Psoas muscle (tissue), 8 donors: ENCODE results near the gene KCNS1. TPM values are rescaled to one million over a fixed set of nuclear protein-coding genes. Genes with fewer than 3 reads are reported as not detected.

Experiments used
- ATAC-seq, 4 donors: fragments of 200-7000 bp; cut with Tn5 transposase; one replicate each; pipeline ENCODE4 v1.9.1; 2020; ENCODE audit warnings: moderate library complexity in 3 of 4, mild to moderate bottlenecking in 2 of 4
- DNase-seq, 2 donors: peaks; one replicate each; pipeline ENCODE4 v3.0.0-alpha.2; 2020
- H3K27ac ChIP-seq: fragments of 200-600 bp; one replicate; pipeline ENCODE4 v1.8.0; 2022
- H3K27me3 ChIP-seq, 3 donors: fragments of 200-600 bp in 1 of 3; one replicate each; pipeline versions ENCODE4 v1.6.1 to v1.8.0; 2013 to 2022; ENCODE audit warnings: low read length in 2 of 3, mild to moderate bottlenecking in 2 of 3, moderate library complexity in 1 of 3; ENCODE audit not compliant: insufficient read depth in 3 of 3
- H3K36me3 ChIP-seq, 2 donors: fragments of 200-600 bp in 1 of 2; one replicate each; pipeline versions ENCODE4 v1.6.1 to v1.8.0; 2013 to 2022; ENCODE audit warnings: low read depth in 1 of 2, mild to moderate bottlenecking in 1 of 2, moderate library complexity in 1 of 2; ENCODE audit not compliant: insufficient read depth in 1 of 2
- H3K4me1 ChIP-seq: fragments of 200-600 bp; one replicate; pipeline ENCODE4 v1.8.0; 2022
- H3K4me3 ChIP-seq: fragments of 200-600 bp; one replicate; pipeline ENCODE4 v1.8.0; 2022; ENCODE audit warnings: mild to moderate bottlenecking
- H3K9me3 ChIP-seq: fragments of 200-600 bp; one replicate; pipeline ENCODE4 v1.8.0; 2022
- CTCF ChIP-seq: fragments of 200-600 bp; IDR thresholded peaks from one replicate; pipeline ENCODE4 v1.8.0; 2022; ENCODE audit warnings: antibody characterized with exemption
- WGBS, 3 donors: extraction: QIAGEN DNeasy Blood & Tissue Kit; methylation state at CpG; one replicate each; pipeline versions ENCODE4 v1.1.6 to v1.1.7; 2013; 5-methylcytosine and 5-hydroxymethylcytosine counted together
- intact Hi-C, 2 donors: fragments of 100-400 bp; cut with DNase I; formaldehyde crosslinking; loops; one replicate each; pipeline versions ENCODE4 v1.11.0 to v1.14.2; 2022
- polyA plus RNA-seq, 3 donors: library from polyadenylated mRNA; stranded (reverse); fragments of 200-250 nt; gene quantifications; one replicate each; pipeline ENCODE4 v1.2.3, GENCODE V29; 2013
- total RNA-seq, 4 donors: library from RNA; stranded (reverse); fragmentation: NEBNext Ultra II Directional in 2 of 4; extraction: Animal tissue kit (Norgen Biotek cat#: 25700) in 2 of 4; gene quantifications; one replicate each; pipeline versions ENCODE4 v1.2.1 to v1.2.4, GENCODE V29; 2021 to 2023
- donor health status: healthy with polysubstance abuse.
- donor health status: DM: no; HTN: no; CAD: no; lungs with moderate emphysema.
- donor health status: Bipolar disorder and iron deficiency.
- donor health status: healthy.
- donor health status: DM: yes; HTN: yes; CAD: no.
- donor health status: DM: no; HTN: no; CAD: no.
- donor health status: DM: no; HTN: no; CAD: no.
- donor health status: DM: yes; HTN: yes; CAD: no.

The KCNS1 gene
- total and polyA plus RNA-seq, 7 donors = under 0.01 TPM; not detected in 6

- TF ChIP-seq CTCF = peak; percentile 39
- intact Hi-C loops = no loop called here
Observed at GRCh38 chr20:45138561-45139300, 37.8 kb upstream of the KCNS1 start.

GRCh38 chr20:45136911-45137310 is 36.0 kb upstream of the KCNS1 start:
- Histone ChIP-seq H3K4me3 (no peak overlapping the region), H3K27ac (no peak overlapping the region), H3K9me3 (no peaks in the 10 kb centered on the region), H3K4me1 (no peaks in the 10 kb centered on the region), H3K27me3 (peaks cover 0 to 11% (median 6%) of the 10 kb centered on the region in 3 donors), H3K36me3 (no peaks in the 10 kb centered on the region)
- intact Hi-C loops = no loop called here
- no peak for TF ChIP-seq CTCF
- no peak for DNase-seq
- 37 to 74% (median 66%) methylated on average over 2 of the region's 2 CpGs for WGBS, 3 donors
- ATAC-seq = no peak

More at GRCh38 chr20:45138561-45139300, 37.8 kb upstream of the KCNS1 start:
- H3K9me3 ChIP-seq = no peaks in the 10 kb centered on the region
- H3K36me3 ChIP-seq = no peaks in the 10 kb centered on the region
- H3K27me3 ChIP-seq = peaks cover 0 to 11% (median 6%) of the 10 kb centered on the region in 3 donors
- WGBS, 3 donors = 34 to 37% (median 34%) methylated on average over 20 of the region's 20 CpGs
- ATAC-seq (no peak), DNase-seq (peak; percentile 25 to 62)
- no peak overlapping the region for H3K4me3 ChIP-seq
- H3K27ac ChIP-seq = no peak overlapping the region
- no peaks in the 10 kb centered on the region for H3K4me1 ChIP-seq

- peaks cover 0 to 16% (median 10%) of the 10 kb centered on the region in 3 donors for H3K27me3 ChIP-seq
- ATAC-seq = no peak
- intact Hi-C loops = no loop called here
- H3K4me1 ChIP-seq = no peaks in the 10 kb centered on the region
- no peak overlapping the region for H3K4me3 ChIP-seq
- no peaks in the 10 kb centered on the region for H3K36me3 ChIP-seq
- DNase-seq = no peak
- TF ChIP-seq CTCF = no peak
- H3K9me3 ChIP-seq = no peaks in the 10 kb centered on the region
- 63 to 72% (median 65%) methylated on average over 2 of the region's 2 CpGs for WGBS, 3 donors
- no peak overlapping the region for H3K27ac ChIP-seq
Observed at GRCh38 chr20:45128099-45128498, 27.2 kb upstream of the KCNS1 start.

DNA sequence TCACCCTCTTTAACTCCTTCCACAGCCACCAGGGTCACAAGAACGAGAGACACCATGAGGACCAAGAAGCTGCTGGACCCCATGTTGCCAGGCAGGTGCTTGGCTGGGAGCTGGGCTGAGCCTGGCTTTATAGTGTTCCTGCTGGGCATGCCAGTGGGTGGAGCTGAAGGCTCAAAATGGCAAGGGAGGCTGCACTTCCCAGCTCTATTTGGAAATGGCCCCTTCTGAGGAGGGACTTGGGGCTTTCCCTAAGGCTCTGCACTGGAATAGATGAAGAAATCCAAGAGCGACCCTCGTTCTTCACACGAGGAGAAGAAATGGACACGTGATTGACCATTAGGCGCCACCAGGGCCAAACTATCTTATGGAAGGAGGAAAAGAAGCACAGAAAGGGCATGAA is 23.4 kb upstream of the KCNS1 start, which contains the start of gene WFDC12:
Gene WFDC12 (minus strand): TSS at position 101 of the 400 bp plus-strand sequence. CDS start 18 bp downstream, at position 83.
- H3K9me3 ChIP-seq = no peaks in the 10 kb centered on the region
- H3K4me1 ChIP-seq = no peaks in the 10 kb centered on the region
- H3K4me3 ChIP-seq = no peak within 1 kb of the TSS
- 74 to 76% (median 75%) methylated on average over 6 of the region's 6 CpGs for WGBS, 3 donors
- H3K27ac ChIP-seq = no peak within 1 kb of the TSS
- no peak for TF ChIP-seq CTCF
- no peak for DNase-seq
- no peak for ATAC-seq
- intact Hi-C loops = no loop called here
- no peaks in the 10 kb centered on the region for H3K36me3 ChIP-seq
- H3K27me3 ChIP-seq = peaks cover 0 to 25% (median 0%) of the 10 kb centered on the region in 3 donors
